ENCODE data around the gene EPN2. TPM values are rescaled to one million over a fixed set of nuclear protein-coding genes. Genes with fewer than 3 reads are reported as not detected.

The EPN2 gene
- total RNA-seq, 1 experiment from 2014 or later, result 57.8 TPM

DNA sequence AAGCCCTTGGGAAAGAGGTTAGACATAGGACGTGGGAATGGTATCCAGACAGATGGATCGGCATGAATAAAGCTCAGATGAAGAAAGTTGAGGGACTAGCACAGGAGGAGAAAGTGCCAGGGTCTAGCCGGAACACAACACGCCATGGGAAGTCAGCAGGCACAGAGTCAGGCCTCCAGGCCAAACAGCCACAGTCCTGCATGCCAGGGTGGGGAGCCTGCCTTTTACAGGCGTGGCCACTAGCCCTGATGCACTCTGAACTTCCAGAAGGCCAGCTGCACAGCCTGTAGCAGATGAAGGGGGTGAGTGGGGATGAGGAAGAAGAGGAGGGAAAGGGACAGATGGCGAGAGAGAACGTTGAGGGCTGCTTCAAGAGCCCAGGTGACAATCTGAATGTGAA is 120.2 kb downstream of the EPN2 start:
- Histone ChIP-seq H4K8ac (replicated peaks; ENCODE audit: insufficient read length, low read depth, low read length) (no peak overlapping the region), H2BK15ac (ENCODE audit: low read depth, low read length) (no peak overlapping the region), H2BK120ac (ENCODE audit: low read depth, low read length, poor library complexity, severe bottlenecking) (no peak overlapping the region), H2BK12ac (ENCODE audit: insufficient read length, low read depth, low read length) (no peak overlapping the region), H3K9me3 (ENCODE audit: control insufficient read depth, low read depth, low read length) (no peaks in the 10 kb centered on the region), H3K79me1 (ENCODE audit: insufficient read depth, low read depth, low read length, poor library complexity, severe bottlenecking) (no peaks in the 10 kb centered on the region), H3K18ac (ENCODE audit: insufficient read length, low read depth, low read length) (no peak overlapping the region), H3K27ac (ENCODE audit: insufficient read length, low read depth, low read length) (no peak overlapping the region), H3K4me2 (ENCODE audit: insufficient read depth, insufficient read length, low read length) (no peak overlapping the region), H4K20me1 (ENCODE audit: control insufficient read depth, insufficient read depth, insufficient read length) (no peaks in the 10 kb centered on the region), H3K56ac (ENCODE audit: insufficient read length, low read depth, low read length) (no peak overlapping the region), H2AK5ac (ENCODE audit: insufficient read length, low read length) (no peak overlapping the region), H4K5ac (ENCODE audit: insufficient read length, low read depth, low read length) (no peak overlapping the region), H3K79me2 (ENCODE audit: insufficient read depth, low read length) (0 out of 2 replicates have a peak, but pooled peaks cover 2% of the 10 kb centered on the region), H3K4ac (ENCODE audit: low read depth, low read length) (no peak overlapping the region), H2BK5ac (ENCODE audit: insufficient read length, low read length) (no peak overlapping the region), H3T11ph (ENCODE audit: low read length) (no peak overlapping the region), H3K23ac (ENCODE audit: insufficient read length, low read depth, low read length) (no peak overlapping the region), H3K4me1 (ENCODE audit: insufficient read depth, low read length) (no peaks in the 10 kb centered on the region), H3K9ac (ENCODE audit: extremely low read depth, insufficient read length, low read length) (no peak overlapping the region), H2BK20ac (ENCODE audit: low read depth, low read length, poor library complexity, severe bottlenecking) (no peak overlapping the region), H4K91ac (ENCODE audit: insufficient read length, low read depth, low read length) (no peak overlapping the region), H3K27me3 (ENCODE audit: insufficient read depth, low read length) (no peaks in the 10 kb centered on the region), H3K23me2 (ENCODE audit: insufficient read length, low read depth, low read length, poor library complexity, severe bottlenecking) (no peaks in the 10 kb centered on the region), H2AFZ (ENCODE audit: low read length) (no peak overlapping the region), H3K14ac (ENCODE audit: insufficient read depth, low read length) (no peak overlapping the region)
- no CpG with 5 or more reads among the region's 7 CpGs for WGBS (ENCODE audit: extremely low coverage, insufficient read length, low lambda C conversion rate)
- Mint-ChIP-seq H3K27me3 (ENCODE audit: low read depth) (no peaks in the 10 kb centered on the region), H3K4me3 (no peak overlapping the region), H3K27ac (no peak overlapping the region), H3K36me3 (ENCODE audit: insufficient read depth in 1 of 3, low read depth in 3 of 3) (peaks cover 9 to 35% (median 34%) of the 10 kb centered on the region in 3 experiments; a peak in 6 of 7 replicates), H3K9me3 (no peaks in the 10 kb centered on the region), H3K4me1 (peaks cover 7 to 9% of the 10 kb centered on the region in 2 experiments)
- no peak for TF ChIP-seq CTCF (conservative IDR thresholded peaks at IDR 0.05)
- DNase-seq, result no peak

All from H9 (cell line).